ENCODE results near the gene PCDHA3. TPM values are rescaled to one million over a fixed set of nuclear protein-coding genes. Genes with fewer than 3 reads are reported as not detected.
"Not testable (repeated sequence)": the region's sequence is repeated elsewhere in the genome, so short reads cannot be mapped to it uniquely, and the experiment has no call there.

The PCDHA3 gene
- total RNA-seq, 2 donors from 2014 or later = 1.3 to 2.8 TPM

DNA sequence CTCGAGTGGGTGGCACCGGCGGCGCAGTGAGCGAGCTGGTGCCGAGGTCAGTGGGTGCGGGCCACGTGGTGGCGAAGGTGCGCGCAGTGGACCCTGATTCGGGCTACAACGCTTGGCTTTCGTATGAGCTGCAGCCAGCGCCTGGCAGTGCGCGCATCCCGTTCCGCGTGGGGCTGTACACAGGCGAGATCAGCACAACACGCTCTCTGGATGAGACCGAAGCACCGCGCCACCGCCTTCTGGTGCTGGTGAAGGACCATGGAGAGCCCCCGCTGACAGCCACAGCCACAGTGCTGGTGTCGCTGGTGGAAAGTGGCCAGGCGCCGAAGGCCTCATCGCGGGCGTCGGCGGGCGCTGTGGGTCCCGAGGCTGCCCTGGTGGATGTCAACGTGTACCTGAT lies 22.6 kb downstream of the PCDHA3 start:
- Histone ChIP-seq H3K27me3 (ENCODE audit: control insufficient read depth, insufficient read depth, low read length, poor library complexity, severe bottlenecking) (no peaks in the 10 kb centered on the region), H3K4me3 (ENCODE audit: low read length) (no peak overlapping the region), H3K9ac (ENCODE audit: extremely low read depth, low read length, poor library complexity, severe bottlenecking) (no peak overlapping the region), H3K36me3 (ENCODE audit: control insufficient read depth, insufficient read depth, low read length) (no peaks in the 10 kb centered on the region), H3K27ac (ENCODE audit: low read depth, low read length) (no peak overlapping the region), H3K4me1 (ENCODE audit: control insufficient read depth, insufficient read depth, low read length) (no peaks in the 10 kb centered on the region), H3K9me3 (ENCODE audit: control insufficient read depth, low read length) (no peaks in the 10 kb centered on the region)
- DNase-seq = no peak
- Mint-ChIP-seq H3K27me3 (ENCODE audit: insufficient read depth) (no peaks in the 10 kb centered on the region), H3K9me3 (peaks cover 4% of the 10 kb centered on the region), H3K4me3 (no peak overlapping the region), H3K27ac (no peak overlapping the region), H3K4me1 (peaks cover 3% of the 10 kb centered on the region), H3K36me3 (ENCODE audit: low read depth) (peaks cover 22% of the 10 kb centered on the region)
- 95 to 98% methylated on average over 33 to 38 of the region's 38 CpGs for WGBS, 2 experiments (ENCODE audit: insufficient coverage in 1 of 2, insufficient read length in 1 of 2)
- TF ChIP-seq, protein P1, sequence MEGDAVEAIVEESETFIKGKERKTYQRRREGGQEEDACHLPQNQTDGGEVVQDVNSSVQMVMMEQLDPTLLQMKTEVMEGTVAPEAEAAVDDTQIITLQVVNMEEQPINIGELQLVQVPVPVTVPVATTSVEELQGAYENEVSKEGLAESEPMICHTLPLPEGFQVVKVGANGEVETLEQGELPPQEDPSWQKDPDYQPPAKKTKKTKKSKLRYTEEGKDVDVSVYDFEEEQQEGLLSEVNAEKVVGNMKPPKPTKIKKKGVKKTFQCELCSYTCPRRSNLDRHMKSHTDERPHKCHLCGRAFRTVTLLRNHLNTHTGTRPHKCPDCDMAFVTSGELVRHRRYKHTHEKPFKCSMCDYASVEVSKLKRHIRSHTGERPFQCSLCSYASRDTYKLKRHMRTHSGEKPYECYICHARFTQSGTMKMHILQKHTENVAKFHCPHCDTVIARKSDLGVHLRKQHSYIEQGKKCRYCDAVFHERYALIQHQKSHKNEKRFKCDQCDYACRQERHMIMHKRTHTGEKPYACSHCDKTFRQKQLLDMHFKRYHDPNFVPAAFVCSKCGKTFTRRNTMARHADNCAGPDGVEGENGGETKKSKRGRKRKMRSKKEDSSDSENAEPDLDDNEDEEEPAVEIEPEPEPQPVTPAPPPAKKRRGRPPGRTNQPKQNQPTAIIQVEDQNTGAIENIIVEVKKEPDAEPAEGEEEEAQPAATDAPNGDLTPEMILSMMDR (conservative IDR thresholded peaks at IDR 0.05) = no peak

DNA sequence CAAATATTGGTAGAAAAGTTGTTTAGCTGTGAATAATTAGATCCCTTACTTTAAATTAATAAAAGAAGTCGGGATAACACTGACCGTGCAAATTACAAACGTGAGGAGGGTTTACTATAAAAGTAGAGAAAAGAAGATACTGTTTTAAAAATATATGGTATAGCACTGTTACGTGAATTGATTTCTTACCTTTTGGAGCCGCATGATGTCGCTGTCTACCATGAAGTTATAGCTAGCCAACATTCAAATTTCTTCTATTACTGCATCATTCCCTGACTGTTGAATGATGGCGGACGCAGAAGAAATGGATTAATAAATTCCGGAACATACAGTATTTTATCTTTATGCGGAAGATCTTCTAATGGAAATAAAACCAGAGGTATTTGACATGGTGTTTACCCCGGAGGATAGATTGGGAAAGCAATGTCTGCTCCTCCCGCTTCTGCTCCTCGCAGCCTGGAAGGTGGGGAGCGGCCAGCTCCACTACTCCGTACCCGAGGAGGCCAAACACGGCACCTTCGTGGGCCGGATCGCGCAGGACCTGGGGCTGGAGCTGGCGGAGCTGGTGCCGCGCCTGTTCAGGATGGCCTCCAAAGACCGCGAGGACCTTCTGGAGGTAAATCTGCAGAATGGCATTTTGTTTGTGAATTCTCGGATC lies 27.0 kb downstream of the PCDHA3 start, which contains the start of gene PCDHA6:
PCDHA6 (plus strand) TSS at position 257 of the 658 bp plus-strand sequence; CDS start at position 389, 132 bp downstream.
- Histone ChIP-seq H3K27ac (ENCODE audit: low read depth, low read length) (no peak within 1 kb of the TSS), H3K36me3 (ENCODE audit: control insufficient read depth, insufficient read depth, low read length) (no peaks in the 10 kb centered on the region), H3K27me3 (ENCODE audit: control insufficient read depth, insufficient read depth, low read length, poor library complexity, severe bottlenecking) (no peaks in the 10 kb centered on the region), H3K9ac (ENCODE audit: extremely low read depth, low read length, poor library complexity, severe bottlenecking) (no peak within 1 kb of the TSS), H3K9me3 (ENCODE audit: control insufficient read depth, low read length) (no peaks in the 10 kb centered on the region), H3K4me3 (ENCODE audit: low read length) (no peak within 1 kb of the TSS), H3K4me1 (ENCODE audit: control insufficient read depth, insufficient read depth, low read length) (no peaks in the 10 kb centered on the region)
- peak within 1 kb of the TSS; percentile 89 for H3K27ac Mint-ChIP-seq
- H3K9me3 Mint-ChIP-seq = peaks cover 11% of the 10 kb centered on the region
- no peak for DNase-seq
- no peaks in the 10 kb centered on the region for H3K27me3 Mint-ChIP-seq (ENCODE audit: insufficient read depth)
- H3K4me3 Mint-ChIP-seq = peak within 1 kb of the TSS; percentile 80
- H3K36me3 Mint-ChIP-seq (ENCODE audit: low read depth) = peaks cover 25% of the 10 kb centered on the region
- peaks cover 7% of the 10 kb centered on the region for H3K4me1 Mint-ChIP-seq
- TF ChIP-seq, protein P1 (conservative IDR thresholded peaks at IDR 0.05) = peak; percentile 76
- 93 to 94% methylated on average over 15 to 27 of the region's 27 CpGs for WGBS, 2 experiments (ENCODE audit: insufficient coverage in 1 of 2, insufficient read length in 1 of 2)

DNA sequence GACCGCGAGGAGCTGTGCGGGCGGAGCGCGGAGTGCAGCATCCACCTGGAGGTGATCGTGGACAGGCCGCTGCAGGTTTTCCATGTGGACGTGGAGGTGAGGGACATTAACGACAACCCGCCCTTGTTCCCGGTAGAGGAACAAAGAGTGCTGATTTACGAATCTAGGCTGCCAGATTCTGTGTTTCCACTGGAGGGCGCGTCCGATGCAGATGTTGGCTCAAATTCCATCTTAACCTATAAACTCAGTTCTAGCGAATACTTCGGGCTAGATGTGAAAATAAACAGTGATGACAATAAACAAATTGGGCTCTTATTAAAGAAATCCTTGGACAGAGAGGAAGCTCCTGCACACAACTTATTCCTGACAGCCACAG lies 27.5 kb downstream of the PCDHA3 start:
- peak overlapping the region; percentile 89 for H3K27ac Mint-ChIP-seq
- H3K4me1 Mint-ChIP-seq = peaks cover 10% of the 10 kb centered on the region
- no peak overlapping the region for H3K27ac ChIP-seq (ENCODE audit: low read depth, low read length)
- H3K36me3 ChIP-seq (ENCODE audit: control insufficient read depth, insufficient read depth, low read length) = no peaks in the 10 kb centered on the region
- H3K9ac ChIP-seq (ENCODE audit: extremely low read depth, low read length, poor library complexity, severe bottlenecking) = no peak overlapping the region
- no peaks in the 10 kb centered on the region for H3K9me3 ChIP-seq (ENCODE audit: control insufficient read depth, low read length)
- H3K36me3 Mint-ChIP-seq (ENCODE audit: low read depth) = peaks cover 20% of the 10 kb centered on the region
- H3K27me3 Mint-ChIP-seq (ENCODE audit: insufficient read depth) = no peaks in the 10 kb centered on the region
- 96 to 97% methylated on average over 12 to 18 of the region's 18 CpGs for WGBS, 2 experiments (ENCODE audit: insufficient coverage in 1 of 2, insufficient read length in 1 of 2)
- peaks cover 11% of the 10 kb centered on the region for H3K9me3 Mint-ChIP-seq
- H3K4me1 ChIP-seq (ENCODE audit: control insufficient read depth, insufficient read depth, low read length) = no peaks in the 10 kb centered on the region
- DNase-seq = no peak
- H3K27me3 ChIP-seq (ENCODE audit: control insufficient read depth, insufficient read depth, low read length, poor library complexity, severe bottlenecking) = no peaks in the 10 kb centered on the region
- TF ChIP-seq, protein P1 (conservative IDR thresholded peaks at IDR 0.05) = peak; percentile 54
- H3K4me3 Mint-ChIP-seq = peak overlapping the region; percentile 80
- no peak overlapping the region for H3K4me3 ChIP-seq (ENCODE audit: low read length)

DNA sequence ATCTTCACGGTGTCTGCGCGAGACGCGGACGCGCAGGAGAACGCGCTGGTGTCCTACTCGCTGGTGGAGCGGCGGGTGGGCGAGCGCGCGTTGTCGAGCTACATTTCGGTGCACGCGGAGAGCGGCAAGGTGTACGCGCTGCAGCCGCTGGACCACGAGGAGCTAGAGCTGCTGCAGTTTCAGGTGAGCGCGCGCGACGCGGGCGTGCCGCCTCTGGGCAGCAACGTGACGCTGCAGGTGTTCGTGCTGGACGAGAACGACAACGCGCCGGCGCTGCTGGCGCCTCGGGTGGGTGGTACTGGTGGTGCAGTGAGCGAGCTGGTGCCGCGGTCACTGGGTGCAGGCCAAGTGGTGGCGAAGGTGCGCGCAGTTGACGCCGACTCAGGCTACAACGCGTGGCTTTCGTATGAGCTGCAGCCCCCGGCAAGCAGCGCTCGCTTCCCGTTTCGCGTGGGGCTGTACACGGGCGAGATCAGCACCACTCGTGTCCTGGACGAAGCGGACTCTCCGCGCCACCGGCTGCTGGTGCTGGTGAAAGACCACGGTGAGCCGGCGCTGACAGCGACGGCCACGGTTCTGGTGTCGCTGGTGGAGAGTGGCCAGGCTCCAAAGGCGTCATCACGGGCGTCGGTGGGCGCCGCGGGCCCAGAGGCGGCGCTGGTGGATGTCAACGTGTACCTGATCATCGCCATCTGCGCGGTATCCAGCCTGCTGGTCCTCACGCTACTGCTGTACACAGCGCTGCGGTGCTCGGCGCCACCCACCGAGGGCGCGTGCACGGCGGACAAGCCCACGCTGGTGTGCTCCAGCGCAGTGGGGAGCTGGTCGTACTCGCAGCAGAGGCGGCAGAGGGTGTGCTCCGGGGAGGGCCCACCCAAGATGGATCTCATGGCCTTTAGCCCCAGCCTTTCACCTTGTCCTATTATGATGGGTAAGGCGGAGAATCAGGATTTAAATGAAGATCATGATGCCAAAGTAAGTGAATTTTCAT lies 28.9 kb downstream of the PCDHA3 start:
- H3K27me3 Mint-ChIP-seq (ENCODE audit: insufficient read depth); H3K27me3 ChIP-seq (ENCODE audit: control insufficient read depth, insufficient read depth, low read length, poor library complexity, severe bottlenecking); H3K4me3 ChIP-seq (ENCODE audit: low read length); H3K4me1 ChIP-seq (ENCODE audit: control insufficient read depth, insufficient read depth, low read length); DNase-seq; H3K27ac ChIP-seq (ENCODE audit: low read depth, low read length); H3K27ac Mint-ChIP-seq; H3K36me3 ChIP-seq (ENCODE audit: control insufficient read depth, insufficient read depth, low read length); H3K4me3 Mint-ChIP-seq; H3K9ac ChIP-seq (ENCODE audit: extremely low read depth, low read length, poor library complexity, severe bottlenecking); H3K9me3 ChIP-seq (ENCODE audit: control insufficient read depth, low read length): not testable (repeated sequence)
- WGBS, 2 experiments (ENCODE audit: insufficient coverage in 1 of 2, insufficient read length in 1 of 2) = 95 to 99% methylated on average over 63 to 105 of the region's 106 CpGs
- H3K9me3 Mint-ChIP-seq = peaks cover 12% of the 10 kb centered on the region
- H3K36me3 Mint-ChIP-seq (ENCODE audit: low read depth) = peaks cover 15% of the 10 kb centered on the region
- peaks cover 11% of the 10 kb centered on the region for H3K4me1 Mint-ChIP-seq
